Loucy (cell line): Measurements from ENCODE around the gene ATP8B3.

Experiments used
- CTCF ChIP-seq: fragments of 200-600 bp; sonication (generic); conservative IDR thresholded peaks from 2 replicates; pipeline ENCODE4 v1.5.1; 2014; ENCODE audit warnings: mild to moderate bottlenecking, antibody characterized with exemption, low read length
- EZH2phosphoT487 ChIP-seq: fragments of 200-600 bp; IDR thresholded peaks from 2 replicates; pipeline ENCODE4 v1.6.1; 2018; ENCODE audit warnings: antibody characterized with exemption, mild to moderate bottlenecking, moderate library complexity, borderline replicate concordance

- no peak for TF ChIP-seq CTCF
- no peak for TF ChIP-seq EZH2phosphoT487
Observed at GRCh38 chr19:1855040-1855827, 43.2 kb upstream of the ATP8B3 start.
